Thyroid gland (tissue), 4 donors: Measurements from ENCODE around the gene TLR5. TPM values are rescaled to one million over a fixed set of nuclear protein-coding genes. Genes with fewer than 3 reads are reported as not detected.

Experiments used
- DNase-seq, 2 donors: peaks; one replicate each; pipeline ENCODE4 v3.0.0-alpha.2; 2019
- H3K27ac ChIP-seq, 3 donors: fragments of 200-600 bp; sonication (generic); 1 replicate in 2 of 3; 2 replicates in 1 of 3; pipeline ENCODE4 v1.5.1; 2016 to 2019; ENCODE audit warnings: mild to moderate bottlenecking in 1 of 3, moderate library complexity in 1 of 3
- H3K27me3 ChIP-seq: fragments of 200-600 bp; sonication (generic); one replicate; pipeline ENCODE4 v1.5.1; 2019
- H3K36me3 ChIP-seq, 2 donors: fragments of 200-600 bp; sonication (generic); one replicate each; pipeline ENCODE4 v1.5.1; 2016 to 2019
- H3K4me1 ChIP-seq, 2 donors: fragments of 200-600 bp; sonication (generic); one replicate each; pipeline ENCODE4 v1.5.1; 2017 to 2019
- H3K4me3 ChIP-seq, 3 donors: fragments of 200-600 bp; sonication (generic); replicated peaks in 1 of 3; 1 replicate in 2 of 3; 2 replicates in 1 of 3; pipeline ENCODE4 v1.5.1; 2016; ENCODE audit warnings: mild to moderate bottlenecking in 1 of 3
- H3K9me3 ChIP-seq: fragments of 200-600 bp; sonication (generic); one replicate; pipeline ENCODE4 v1.5.1; 2017
- POLR2A ChIP-seq, 2 donors: fragments of 450-650 bp; IDR thresholded peaks; one replicate each; pipeline ENCODE4 v1.6.1; 2017; ENCODE audit warnings: antibody characterized with exemption in 2 of 2, mild to moderate bottlenecking in 2 of 2, moderate library complexity in 1 of 2
- WGBS, 2 donors: methylation state at CpG; one replicate each; pipeline ENCODE4 v1.1.5; 2017; 5-methylcytosine and 5-hydroxymethylcytosine counted together
- intact Hi-C: fragments of 100-400 bp; cut with DNase I; formaldehyde crosslinking; loops from one replicate; pipeline ENCODE4 v1.15.1; 2023
- total RNA-seq, 4 donors: library from RNA; depleted of rRNA; stranded (reverse); fragments of >200 nt; gene quantifications; one replicate each; pipeline ENCODE4 v1.2.3, GENCODE V29; 2016
- TF ChIP-seq, protein P1 (sequence below), 6 experiments: fragments of 200-600 bp in 3 of 6; fragments of 450-650 bp in 3 of 6; sonication (generic) in 3 of 6; IDR thresholded peaks; one replicate each; pipeline ENCODE4 v1.5.1; 2016 to 2019; ENCODE audit warnings: antibody characterized with exemption in 6 of 6, mild to moderate bottlenecking in 2 of 6, inconsistent platforms in 1 of 6, moderate library complexity in 1 of 6

Gene TLR5
- total RNA-seq, 4 donors from 2014 or later: 3.3 to 11.6 (median 6.7) TPM

DNA sequence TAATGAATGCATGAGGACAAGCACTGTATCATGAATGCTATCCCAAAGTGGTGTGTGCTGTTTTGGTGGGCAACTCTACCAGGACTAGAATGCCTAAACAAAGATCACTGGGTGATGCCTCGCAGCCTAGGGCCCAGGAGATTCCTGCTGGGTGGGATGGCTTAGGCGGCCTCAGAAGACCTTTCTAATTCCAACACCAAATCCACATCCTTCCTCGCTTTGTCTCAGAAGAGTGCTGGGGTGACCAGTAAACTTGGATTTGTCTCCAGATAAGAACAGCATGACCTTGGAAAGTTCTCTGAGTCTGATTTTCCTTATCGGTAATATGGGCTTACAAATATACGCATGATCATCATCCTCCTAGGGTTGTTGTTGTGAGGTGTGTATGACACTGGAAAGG lies 76.6 kb downstream of the TLR5 start:
- Histone ChIP-seq H3K36me3 (no peaks in the 10 kb centered on the region), H3K27ac (no peak overlapping the region), H3K9me3 (no peaks in the 10 kb centered on the region), H3K4me3 (no peak overlapping the region), H3K4me1 (peaks cover 4 to 11% of the 10 kb centered on the region in 2 donors), H3K27me3 (no peaks in the 10 kb centered on the region)
- 87% methylated on average over 5 of the region's 5 CpGs for WGBS, 2 donors
- no peak for DNase-seq
- intact Hi-C loops: no loop called here
- TF ChIP-seq POLR2A (IDR thresholded peaks at IDR 0.05): no peak
- TF ChIP-seq, protein P1, sequence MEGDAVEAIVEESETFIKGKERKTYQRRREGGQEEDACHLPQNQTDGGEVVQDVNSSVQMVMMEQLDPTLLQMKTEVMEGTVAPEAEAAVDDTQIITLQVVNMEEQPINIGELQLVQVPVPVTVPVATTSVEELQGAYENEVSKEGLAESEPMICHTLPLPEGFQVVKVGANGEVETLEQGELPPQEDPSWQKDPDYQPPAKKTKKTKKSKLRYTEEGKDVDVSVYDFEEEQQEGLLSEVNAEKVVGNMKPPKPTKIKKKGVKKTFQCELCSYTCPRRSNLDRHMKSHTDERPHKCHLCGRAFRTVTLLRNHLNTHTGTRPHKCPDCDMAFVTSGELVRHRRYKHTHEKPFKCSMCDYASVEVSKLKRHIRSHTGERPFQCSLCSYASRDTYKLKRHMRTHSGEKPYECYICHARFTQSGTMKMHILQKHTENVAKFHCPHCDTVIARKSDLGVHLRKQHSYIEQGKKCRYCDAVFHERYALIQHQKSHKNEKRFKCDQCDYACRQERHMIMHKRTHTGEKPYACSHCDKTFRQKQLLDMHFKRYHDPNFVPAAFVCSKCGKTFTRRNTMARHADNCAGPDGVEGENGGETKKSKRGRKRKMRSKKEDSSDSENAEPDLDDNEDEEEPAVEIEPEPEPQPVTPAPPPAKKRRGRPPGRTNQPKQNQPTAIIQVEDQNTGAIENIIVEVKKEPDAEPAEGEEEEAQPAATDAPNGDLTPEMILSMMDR (IDR thresholded peaks at IDR 0.05): no peak

DNA sequence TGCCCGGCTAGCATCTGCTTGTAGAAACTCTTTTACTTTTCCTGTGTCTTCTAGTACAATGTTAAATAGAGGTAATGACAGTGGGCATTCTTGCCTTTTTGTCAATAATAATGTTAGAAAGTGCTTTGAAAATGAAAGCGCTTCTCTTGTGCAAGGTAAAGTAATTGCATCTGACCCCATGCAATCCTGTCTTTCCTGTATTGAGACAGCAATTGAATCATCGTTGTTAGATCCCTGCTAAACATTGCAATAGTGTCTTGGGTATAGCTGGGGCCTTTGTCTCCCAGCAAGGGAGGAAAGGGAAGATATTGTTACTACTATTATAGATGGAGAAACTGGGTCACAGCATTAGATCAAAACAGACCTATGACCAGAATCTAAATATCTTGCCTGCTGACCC lies 80.9 kb downstream of the TLR5 start:
- Histone ChIP-seq H3K4me3 (no peak overlapping the region), H3K36me3 (no peaks in the 10 kb centered on the region), H3K4me1 (no peaks in the 10 kb centered on the region), H3K27me3 (no peaks in the 10 kb centered on the region), H3K9me3 (no peaks in the 10 kb centered on the region), H3K27ac (no peak overlapping the region)
- DNase-seq: no peak
- TF ChIP-seq POLR2A (IDR thresholded peaks at IDR 0.05): no peak
- TF ChIP-seq, protein P1 (IDR thresholded peaks at IDR 0.05): no peak
- 80 to 85% methylated on average over 3 of the region's 3 CpGs for WGBS, 2 donors
- intact Hi-C loops: no loop called here

DNA sequence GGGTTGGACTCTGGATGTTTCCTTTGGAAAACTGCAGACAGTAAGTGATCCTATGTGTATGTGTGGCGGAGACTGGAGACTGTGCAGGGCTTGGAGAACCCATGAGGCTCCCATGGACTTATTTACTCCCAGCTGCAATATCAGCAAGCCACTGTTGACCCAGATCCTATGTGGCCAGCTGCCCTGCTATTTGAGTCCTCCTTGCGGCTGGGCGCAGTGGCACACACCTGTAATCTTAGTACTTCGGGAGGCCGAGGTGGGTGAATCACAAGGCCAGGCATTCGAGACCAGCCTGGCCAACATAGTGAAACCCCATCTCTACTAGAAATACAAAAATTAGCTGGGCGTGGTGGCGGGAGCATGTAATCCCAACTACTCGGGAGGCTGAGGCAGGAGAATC lies 83.5 kb downstream of the TLR5 start:
- WGBS, 2 donors: 93 to 96% methylated on average over 8 to 9 of the region's 9 CpGs
- no peaks in the 10 kb centered on the region for H3K27me3 ChIP-seq
- no peak overlapping the region for H3K27ac ChIP-seq
- no peaks in the 10 kb centered on the region for H3K9me3 ChIP-seq
- TF ChIP-seq, protein P1 (IDR thresholded peaks at IDR 0.05): no peak
- no peak for TF ChIP-seq POLR2A (IDR thresholded peaks at IDR 0.05)
- no peak for DNase-seq
- H3K4me3 ChIP-seq: no peak overlapping the region
- intact Hi-C loops: no loop called here
- no peaks in the 10 kb centered on the region for H3K36me3 ChIP-seq
- H3K4me1 ChIP-seq: no peaks in the 10 kb centered on the region

Other genes with a start within 250 kb of the TLR5 start
- gene SUSD4, start 220.9 kb upstream of the TLR5 start, total RNA-seq: 1 to 10 TPM in 2 of 4 donors, under 1 TPM in 2; 0.54 to 2.8 (median 0.92) TPM